Lower leg skin (tissue), 3 donors: ENCODE results near the gene NTSR1.

ENCODE experiments used
- CTCF ChIP-seq, 3 donors: fragments of 450-650 bp; IDR thresholded peaks; one replicate each; pipeline ENCODE4 v1.5.1; 2016; ENCODE audit warnings: antibody characterized with exemption in 3 of 3, mild to moderate bottlenecking in 3 of 3, moderate library complexity in 2 of 3
- POLR2A ChIP-seq, 2 donors: fragments of 450-650 bp; IDR thresholded peaks; one replicate each; pipeline ENCODE4 v1.6.1; 2016 to 2017; ENCODE audit warnings: antibody characterized with exemption in 2 of 2, mild to moderate bottlenecking in 1 of 2, moderate library complexity in 1 of 2

- TF ChIP-seq CTCF (IDR thresholded peaks at IDR 0.05) (no peak), POLR2A (IDR thresholded peaks at IDR 0.05) (no peak)
These were observed 4.0 kb downstream of the NTSR1 start for GRCh38 chr20:62712606-62713005.
